Measurements from ENCODE around the gene REPS1. TPM values are rescaled to one million over a fixed set of nuclear protein-coding genes. Genes with fewer than 3 reads are reported as not detected.

Gene REPS1, protein sequence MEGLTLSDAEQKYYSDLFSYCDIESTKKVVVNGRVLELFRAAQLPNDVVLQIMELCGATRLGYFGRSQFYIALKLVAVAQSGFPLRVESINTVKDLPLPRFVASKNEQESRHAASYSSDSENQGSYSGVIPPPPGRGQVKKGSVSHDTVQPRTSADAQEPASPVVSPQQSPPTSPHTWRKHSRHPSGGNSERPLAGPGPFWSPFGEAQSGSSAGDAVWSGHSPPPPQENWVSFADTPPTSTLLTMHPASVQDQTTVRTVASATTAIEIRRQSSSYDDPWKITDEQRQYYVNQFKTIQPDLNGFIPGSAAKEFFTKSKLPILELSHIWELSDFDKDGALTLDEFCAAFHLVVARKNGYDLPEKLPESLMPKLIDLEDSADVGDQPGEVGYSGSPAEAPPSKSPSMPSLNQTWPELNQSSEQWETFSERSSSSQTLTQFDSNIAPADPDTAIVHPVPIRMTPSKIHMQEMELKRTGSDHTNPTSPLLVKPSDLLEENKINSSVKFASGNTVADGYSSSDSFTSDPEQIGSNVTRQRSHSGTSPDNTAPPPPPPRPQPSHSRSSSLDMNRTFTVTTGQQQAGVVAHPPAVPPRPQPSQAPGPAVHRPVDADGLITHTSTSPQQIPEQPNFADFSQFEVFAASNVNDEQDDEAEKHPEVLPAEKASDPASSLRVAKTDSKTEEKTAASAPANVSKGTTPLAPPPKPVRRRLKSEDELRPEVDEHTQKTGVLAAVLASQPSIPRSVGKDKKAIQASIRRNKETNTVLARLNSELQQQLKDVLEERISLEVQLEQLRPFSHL
- total RNA-seq, result 39.3 and 43.1 TPM in 2 replicates
- polyA plus RNA-seq, result 30.0 and 31.3 TPM in 2 replicates

DNA sequence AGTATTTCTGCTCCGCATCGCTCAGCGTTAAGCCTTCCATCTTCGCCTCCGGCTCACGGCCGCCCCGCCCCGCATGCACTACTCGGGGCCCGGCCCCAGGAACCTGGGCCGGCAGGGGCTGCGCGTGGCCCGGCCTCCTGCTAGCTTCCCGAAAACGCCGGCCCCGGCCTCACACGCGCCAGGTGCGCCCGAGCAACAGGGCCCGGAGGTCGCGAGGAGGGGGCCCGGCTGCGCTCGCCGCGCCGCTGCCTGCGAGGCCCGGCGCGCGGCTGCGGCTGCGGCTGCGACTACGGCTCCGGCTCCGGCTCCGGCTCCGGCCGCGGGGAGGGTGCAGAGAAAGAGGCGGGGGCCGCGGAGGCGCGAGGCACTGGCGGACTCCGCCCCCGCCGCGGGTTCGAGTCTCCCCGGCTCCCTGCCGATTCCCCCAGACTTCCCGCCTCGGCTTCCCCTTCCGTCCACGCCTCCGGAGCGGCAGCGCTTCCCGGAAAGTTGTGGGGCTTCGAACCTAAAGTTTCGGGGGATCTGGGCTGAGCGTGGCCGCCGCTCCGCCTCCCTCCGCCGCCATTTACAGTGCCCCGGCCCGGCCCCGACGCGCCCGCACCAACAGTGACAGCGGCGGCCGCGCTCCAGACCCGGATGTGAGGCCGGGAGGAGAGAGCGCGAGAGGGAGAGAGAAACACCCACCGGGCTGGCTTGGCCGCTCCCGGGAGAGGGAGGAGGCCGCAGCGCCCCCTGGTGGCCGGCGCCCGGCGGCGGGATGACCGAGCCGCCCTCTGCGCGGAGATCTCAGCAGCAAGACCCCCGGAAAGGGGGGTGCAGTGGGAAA, at the start of gene REPS1:
TSS of gene REPS1 (minus strand) at position 611 of the 826 bp plus-strand sequence. CDS start at position 40, 571 bp downstream.
- peaks cover 14% of the 10 kb centered on the region for H3K4me1 ChIP-seq (ENCODE audit: insufficient read depth)

DNA sequence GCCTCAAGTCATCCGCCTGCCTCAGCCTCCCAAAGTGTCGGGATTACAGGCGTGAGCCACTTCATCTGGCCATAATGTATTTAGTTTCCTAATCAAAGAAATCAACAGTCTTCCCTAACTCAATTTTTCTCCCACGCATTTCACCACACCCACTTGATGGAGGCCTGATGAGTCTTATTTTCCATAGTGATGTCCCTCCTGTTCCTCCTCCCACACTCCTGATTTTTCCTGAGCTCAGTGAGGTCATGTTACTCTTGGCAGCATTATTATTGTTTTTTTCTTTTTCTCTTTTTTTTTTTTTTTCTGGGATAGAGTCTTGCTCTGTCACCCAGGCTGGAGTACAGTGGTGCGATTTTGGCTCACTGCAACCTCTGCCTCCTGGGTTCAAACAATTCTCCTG, 49.4 kb upstream of the REPS1 start:
- Histone ChIP-seq H3K36me3 (replicated peaks; ENCODE audit: insufficient read depth, low read depth) (no peaks in the 10 kb centered on the region), H3K4me3 (no peak overlapping the region), H3K27me3 (no peaks in the 10 kb centered on the region), H3K4me2 (no peak overlapping the region), H3K79me2 (peaks cover 12% of the 10 kb centered on the region), H3K27ac (no peak overlapping the region), H3K9me2 (replicated peaks; ENCODE audit: insufficient read depth) (no peaks in the 10 kb centered on the region), H3K9me3 (ENCODE audit: low read depth) (no peaks in the 10 kb centered on the region), H4K20me1 (ENCODE audit: insufficient read depth, poor library complexity, severe bottlenecking) (no peaks in the 10 kb centered on the region), H3K4me1 (ENCODE audit: insufficient read depth) (no peaks in the 10 kb centered on the region), H2AFZ (no peak overlapping the region)
- 97% methylated on average over 5 of the region's 5 CpGs for WGBS (ENCODE audit: low lambda C conversion rate, missing lambda C conversion rate)
- TF ChIP-seq EZH2phosphoT487 (IDR thresholded peaks at IDR 0.05; ENCODE audit: low read depth, severe bottlenecking, unreplicated experiment) (no peak), EZH2 (IDR thresholded peaks at IDR 0.05; ENCODE audit: borderline replicate concordance) (no peak)
- TF ChIP-seq, protein P1, sequence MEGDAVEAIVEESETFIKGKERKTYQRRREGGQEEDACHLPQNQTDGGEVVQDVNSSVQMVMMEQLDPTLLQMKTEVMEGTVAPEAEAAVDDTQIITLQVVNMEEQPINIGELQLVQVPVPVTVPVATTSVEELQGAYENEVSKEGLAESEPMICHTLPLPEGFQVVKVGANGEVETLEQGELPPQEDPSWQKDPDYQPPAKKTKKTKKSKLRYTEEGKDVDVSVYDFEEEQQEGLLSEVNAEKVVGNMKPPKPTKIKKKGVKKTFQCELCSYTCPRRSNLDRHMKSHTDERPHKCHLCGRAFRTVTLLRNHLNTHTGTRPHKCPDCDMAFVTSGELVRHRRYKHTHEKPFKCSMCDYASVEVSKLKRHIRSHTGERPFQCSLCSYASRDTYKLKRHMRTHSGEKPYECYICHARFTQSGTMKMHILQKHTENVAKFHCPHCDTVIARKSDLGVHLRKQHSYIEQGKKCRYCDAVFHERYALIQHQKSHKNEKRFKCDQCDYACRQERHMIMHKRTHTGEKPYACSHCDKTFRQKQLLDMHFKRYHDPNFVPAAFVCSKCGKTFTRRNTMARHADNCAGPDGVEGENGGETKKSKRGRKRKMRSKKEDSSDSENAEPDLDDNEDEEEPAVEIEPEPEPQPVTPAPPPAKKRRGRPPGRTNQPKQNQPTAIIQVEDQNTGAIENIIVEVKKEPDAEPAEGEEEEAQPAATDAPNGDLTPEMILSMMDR (IDR thresholded peaks at IDR 0.05; ENCODE audit: poor library complexity), result no peak
- no peak for DNase-seq (ENCODE audit: low spot score)

More for the DNA sequence above, at the start of gene REPS1:
- Histone ChIP-seq H3K27ac (peak within 1 kb of the TSS; percentile 94), H4K20me1 (ENCODE audit: insufficient read depth, poor library complexity, severe bottlenecking) (peaks cover 34% of the 10 kb centered on the region), H3K9me2 (replicated peaks; ENCODE audit: insufficient read depth) (no peaks in the 10 kb centered on the region), H3K36me3 (replicated peaks; ENCODE audit: insufficient read depth, low read depth) (no peaks in the 10 kb centered on the region), H3K4me3 (peak within 1 kb of the TSS; percentile 69), H3K4me2 (peak within 1 kb of the TSS; percentile 88), H3K79me2 (peaks cover 46% of the 10 kb centered on the region), H3K9me3 (ENCODE audit: low read depth) (no peaks in the 10 kb centered on the region), H3K27me3 (no peaks in the 10 kb centered on the region), H2AFZ (peak within 1 kb of the TSS; percentile 77)
- TF ChIP-seq EZH2 (IDR thresholded peaks at IDR 0.05; ENCODE audit: borderline replicate concordance) (no peak), EZH2phosphoT487 (IDR thresholded peaks at IDR 0.05; ENCODE audit: low read depth, severe bottlenecking, unreplicated experiment) (no peak)
- TF ChIP-seq, protein P1 (IDR thresholded peaks at IDR 0.05; ENCODE audit: poor library complexity), result peak; percentile 99
- peak; percentile 96 for DNase-seq (ENCODE audit: low spot score)
- WGBS (ENCODE audit: low lambda C conversion rate, missing lambda C conversion rate), result 2% methylated on average over 94 of the region's 105 CpGs

DNA sequence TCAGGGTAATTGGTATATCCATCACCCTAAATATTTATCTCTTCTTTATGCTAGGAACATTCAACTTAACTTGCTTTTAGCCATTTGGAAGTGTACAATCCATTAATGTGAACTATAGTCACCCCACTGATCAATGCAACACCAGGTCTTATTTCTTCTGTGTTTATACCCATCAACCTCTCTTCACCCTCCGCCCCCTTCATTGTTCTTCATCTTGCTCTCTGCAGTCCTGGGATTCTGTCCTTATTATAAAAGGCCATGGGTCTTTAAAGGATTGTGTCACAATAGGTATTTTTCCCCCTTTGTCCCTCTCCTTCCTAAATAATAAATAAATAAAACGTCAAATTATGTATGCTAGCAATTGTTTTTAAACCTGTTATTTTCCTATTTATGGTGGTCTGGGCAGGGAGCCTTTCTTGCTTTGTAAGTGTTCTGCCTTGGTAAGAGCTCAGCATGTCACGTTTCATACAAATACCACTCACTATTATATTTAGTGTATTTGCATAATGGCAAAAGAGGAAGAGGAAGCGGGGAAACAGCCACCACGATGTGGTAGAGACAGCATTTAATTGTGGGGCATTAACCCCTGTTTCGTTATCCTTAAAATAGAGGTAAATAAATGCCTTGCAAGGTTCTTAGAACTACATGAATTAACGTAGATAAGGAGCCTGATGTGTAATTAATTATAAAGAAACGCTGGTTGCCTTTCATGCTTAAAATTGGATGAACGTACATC, 42.3 kb upstream of the REPS1 start:
- peak overlapping the region; percentile 97 for H3K27ac ChIP-seq
- peak overlapping the region; percentile 89 for H2AFZ ChIP-seq
- peak overlapping the region; percentile 94 for H3K4me3 ChIP-seq
- no peaks in the 10 kb centered on the region for H3K4me1 ChIP-seq (ENCODE audit: insufficient read depth)
- no peaks in the 10 kb centered on the region for H3K9me3 ChIP-seq (ENCODE audit: low read depth)
- TF ChIP-seq, protein P1 (IDR thresholded peaks at IDR 0.05; ENCODE audit: poor library complexity), result no peak
- no peak for TF ChIP-seq EZH2phosphoT487 (IDR thresholded peaks at IDR 0.05; ENCODE audit: low read depth, severe bottlenecking, unreplicated experiment)
- no peak for TF ChIP-seq EZH2 (IDR thresholded peaks at IDR 0.05; ENCODE audit: borderline replicate concordance)
- WGBS (ENCODE audit: low lambda C conversion rate, missing lambda C conversion rate), result 70% methylated on average over 9 of the region's 9 CpGs
- peak overlapping the region; percentile 84 for H3K4me2 ChIP-seq
- H3K36me3 ChIP-seq (replicated peaks; ENCODE audit: insufficient read depth, low read depth), result no peaks in the 10 kb centered on the region
- no peaks in the 10 kb centered on the region for H3K27me3 ChIP-seq
- DNase-seq (ENCODE audit: low spot score), result no peak
- no peaks in the 10 kb centered on the region for H4K20me1 ChIP-seq (ENCODE audit: insufficient read depth, poor library complexity, severe bottlenecking)
- no peaks in the 10 kb centered on the region for H3K9me2 ChIP-seq (replicated peaks; ENCODE audit: insufficient read depth)
- peaks cover 41% of the 10 kb centered on the region for H3K79me2 ChIP-seq
